ENCODE data around the gene GTF3C6.

GTF3C6 gene

GRCh38 chr6:110946498-110946897, 12.0 kb upstream of the GTF3C6 start:
- no peak overlapping the region for H3K4me3 ChIP-seq (ENCODE audit: low read depth, low read length)

DNA sequence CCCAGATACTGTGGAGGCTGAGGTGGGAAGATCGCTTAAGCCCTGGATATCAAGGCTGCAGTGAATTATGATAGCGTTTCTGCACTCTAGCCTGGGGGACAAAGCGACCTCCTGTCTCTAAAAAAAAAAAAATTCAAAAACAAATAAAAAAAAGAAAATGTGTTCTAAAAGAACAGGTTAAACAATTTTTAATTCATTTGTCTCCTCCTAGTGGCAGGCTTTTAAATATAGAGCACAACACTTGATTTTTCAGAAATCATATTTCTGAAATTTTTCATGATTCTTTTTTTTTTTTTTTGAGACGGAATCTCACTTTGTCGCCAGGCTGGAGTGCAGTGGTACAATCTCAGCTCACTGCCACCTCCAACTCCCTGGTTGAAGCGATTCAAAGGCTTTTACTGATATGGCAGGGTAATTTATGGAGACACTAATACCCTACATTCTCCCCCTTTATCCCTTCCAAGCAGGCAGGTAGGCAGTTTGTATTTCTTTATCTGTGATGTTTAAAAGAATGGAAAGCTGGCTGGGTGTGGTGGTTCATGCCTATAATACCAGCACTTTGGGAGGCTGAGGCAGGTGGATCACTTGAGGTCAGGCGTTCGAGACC, 8.7 kb upstream of the GTF3C6 start:
- Histone ChIP-seq H3K36me3 (ENCODE audit: control insufficient read depth in 2 of 2, insufficient read depth in 1 of 2, low read length in 2 of 2) (no peaks in the 10 kb centered on the region), H3K27ac (ENCODE audit: extremely low read depth, low read depth, low read length) (no peak overlapping the region), H3K4me3 (ENCODE audit: low read depth, low read length) (no peak overlapping the region), H3K9me3 (ENCODE audit: control insufficient read depth, insufficient read depth, low read depth, low read length) (no peaks in the 10 kb centered on the region), H3K4me1 (ENCODE audit: control insufficient read depth, insufficient read depth, low read length) (0 out of 2 replicates have a peak, but pooled peaks cover 4% of the 10 kb centered on the region)
- CTCF ChIA-PET, result interaction anchor here (0.6 to 13.0 kb wide), 25 partner anchors 9 to 1283 kb away, joined by 3 to 114 read pairs (median 4); partner anchors contain the start of gene GTF3C6
- POLR2A ChIA-PET, result interaction anchor here (0.6 to 1.2 kb wide), 2 partner anchors 52 to 134 kb away, joined by 3 to 9 read pairs; partner anchors contain the start of gene CDK19
- TF ChIP-seq CTCF (tag by site-specific recombination; IDR thresholded peaks at IDR 0.05) (0 out of 2 replicates have a peak, but pooled peaks have one; percentile 20), ZNF549 (tag by site-specific recombination; IDR thresholded peaks at IDR 0.05) (no peak), ZNF654 (tag by site-specific recombination; IDR thresholded peaks at IDR 0.05; ENCODE audit: low read depth) (peak; percentile 72), ZNF10 (tag by site-specific recombination; IDR thresholded peaks at IDR 0.05) (no peak)

More at GRCh38 chr6:110946498-110946897, 12.0 kb upstream of the GTF3C6 start:
- CTCF ChIA-PET, result interaction anchor here (0.5 to 13.0 kb wide), 5 partner anchors 65 to 1563 kb away, joined by 3 to 114 read pairs (median 4); no protein-coding TSS in a partner anchor
- Histone ChIP-seq H3K27ac (ENCODE audit: extremely low read depth, low read depth, low read length) (no peak overlapping the region), H3K9me3 (ENCODE audit: control insufficient read depth, insufficient read depth, low read depth, low read length) (no peaks in the 10 kb centered on the region), H3K36me3 (ENCODE audit: control insufficient read depth in 2 of 2, insufficient read depth in 1 of 2, low read length in 2 of 2) (no peaks in the 10 kb centered on the region), H3K4me1 (ENCODE audit: control insufficient read depth, insufficient read depth, low read length) (no peaks in the 10 kb centered on the region)
- POLR2A ChIA-PET, result interaction anchor here (0.6 to 2.0 kb wide), 3 partner anchors 12 to 125 kb away, joined by 3 to 10 read pairs (median 3); partner anchors contain the start of genes AMD1 and GTF3C6
- no peak for TF ChIP-seq ZIC2 (tag by site-specific recombination; IDR thresholded peaks at IDR 0.05)
- TF ChIP-seq ZNF776 (tag by site-specific recombination; IDR thresholded peaks at IDR 0.05; ENCODE audit: borderline replicate concordance), result no peak
- no peak for TF ChIP-seq ZNF341 (tag by site-specific recombination; IDR thresholded peaks at IDR 0.05; ENCODE audit: low read depth)

GRCh38 chr6:110950440-110950839, 8.1 kb upstream of the GTF3C6 start:
- 0 out of 2 replicates have a peak, but pooled peaks cover 4% of the 10 kb centered on the region for H3K4me1 ChIP-seq (ENCODE audit: control insufficient read depth, insufficient read depth, low read length)
- H3K27ac ChIP-seq (ENCODE audit: extremely low read depth, low read depth, low read length), result no peak overlapping the region
- no peaks in the 10 kb centered on the region for H3K9me3 ChIP-seq (ENCODE audit: control insufficient read depth, insufficient read depth, low read depth, low read length)
- POLR2A ChIA-PET, result interaction anchor here (0.6 to 1.2 kb wide), 2 partner anchors 52 to 76 kb away, joined by 9 read pairs; partner anchors contain the start of gene AMD1
- no peak overlapping the region for H3K4me3 ChIP-seq (ENCODE audit: low read depth, low read length)
- no peaks in the 10 kb centered on the region for H3K36me3 ChIP-seq (ENCODE audit: control insufficient read depth in 2 of 2, insufficient read depth in 1 of 2, low read length in 2 of 2)
- CTCF ChIA-PET, result interaction anchor here (0.6 to 13.0 kb wide), 20 partner anchors 9 to 1282 kb away, joined by 3 to 114 read pairs (median 4); partner anchors contain the start of gene GTF3C6
- TF ChIP-seq ZNF138 (tag by site-specific recombination; IDR thresholded peaks at IDR 0.05; ENCODE audit: borderline replicate concordance) (no peak), ZNF121 (tag by site-specific recombination; IDR thresholded peaks at IDR 0.05) (peak; percentile 63; the same call in 1 of the 2 replicates), ZIC2 (tag by site-specific recombination; IDR thresholded peaks at IDR 0.05) (peak; percentile 26; the same call in 1 of the 2 replicates)

DNA sequence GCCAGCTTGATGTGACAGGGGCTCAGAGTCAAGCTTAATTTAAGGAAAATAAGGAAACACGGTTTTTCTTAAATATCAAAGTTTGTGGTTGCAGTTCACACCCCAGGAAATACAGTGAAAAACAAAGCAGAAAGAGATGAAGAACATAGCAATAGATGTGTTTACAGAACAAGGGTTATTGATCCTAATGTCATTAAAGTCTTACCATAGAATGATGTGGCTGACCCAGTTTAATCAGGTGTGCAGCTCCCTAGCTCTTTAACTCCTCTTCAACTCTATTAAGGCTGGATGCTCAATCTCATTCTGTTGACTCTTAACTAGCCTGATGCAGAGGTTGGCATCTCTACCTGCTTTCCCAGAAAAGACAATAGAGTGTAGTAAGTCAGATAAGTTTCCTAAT, 7.5 kb upstream of the GTF3C6 start:
- POLR2A ChIA-PET, result interaction anchor here (1.2 kb wide), 1 partner anchor 76 kb away, joined by 9 read pairs; the partner anchor contains the start of gene AMD1
- Histone ChIP-seq H3K9me3 (ENCODE audit: control insufficient read depth, insufficient read depth, low read depth, low read length) (no peaks in the 10 kb centered on the region), H3K4me3 (ENCODE audit: low read depth, low read length) (no peak overlapping the region), H3K27ac (ENCODE audit: extremely low read depth, low read depth, low read length) (no peak overlapping the region), H3K36me3 (ENCODE audit: control insufficient read depth in 2 of 2, insufficient read depth in 1 of 2, low read length in 2 of 2) (no peaks in the 10 kb centered on the region), H3K4me1 (ENCODE audit: control insufficient read depth, insufficient read depth, low read length) (0 out of 2 replicates have a peak, but pooled peaks cover 4% of the 10 kb centered on the region)
- CTCF ChIA-PET, result interaction anchor here (0.6 to 13.0 kb wide), 10 partner anchors 11 to 1078 kb away, joined by 3 to 114 read pairs (median 4); no protein-coding TSS in a partner anchor
- TF ChIP-seq ZBTB7A (tag by site-specific recombination; IDR thresholded peaks at IDR 0.05; ENCODE audit: low read depth), result no peak
- no peak for TF ChIP-seq ZNF548 (tag by site-specific recombination; IDR thresholded peaks at IDR 0.05)
- TF ChIP-seq AEBP2 (tag by site-specific recombination; IDR thresholded peaks at IDR 0.05; ENCODE audit: borderline replicate concordance), result no peak
- no peak for TF ChIP-seq ZFP3 (tag by site-specific recombination; IDR thresholded peaks at IDR 0.05; ENCODE audit: low read depth)
- no peak for TF ChIP-seq ZNF585B (tag by site-specific recombination; IDR thresholded peaks at IDR 0.05)
- TF ChIP-seq HOXA7 (CRISPR knock-in tag; IDR thresholded peaks at IDR 0.05; ENCODE audit: borderline replicate concordance), result no peak
- no peak for TF ChIP-seq ZNF561 (tag by site-specific recombination; IDR thresholded peaks at IDR 0.05; ENCODE audit: borderline replicate concordance)
- no peak for TF ChIP-seq ZBTB26 (tag by site-specific recombination; optimal IDR thresholded peaks at IDR 0.05)
- no peak for TF ChIP-seq ZNF274 (IDR thresholded peaks at IDR 0.05; ENCODE audit: low read length)
- TF ChIP-seq ZNF274 (tag by site-specific recombination; IDR thresholded peaks at IDR 0.05; ENCODE audit: borderline replicate concordance), result no peak
- TF ChIP-seq GLI4 (tag by site-specific recombination; IDR thresholded peaks at IDR 0.05), result no peak
- no peak for TF ChIP-seq ZSCAN30 (tag by site-specific recombination; IDR thresholded peaks at IDR 0.05)
